WTC11 (cell line): Measurements from ENCODE around the gene FAH. TPM values are rescaled to one million over a fixed set of nuclear protein-coding genes. Genes with fewer than 3 reads are reported as not detected.

Experiments
- ATAC-seq: fragments of 200-7000 bp; cut with Tn5 transposase; 2 replicates; pipeline ENCODE4 v1.10.0; 2021; ENCODE audit warnings: mild to moderate bottlenecking, moderate library complexity
- CTCF ChIA-PET: fragments of 300-600 bp; sonication (Branson Sonifier 250); formaldehyde crosslinking; loops from one replicate; lab custom pipeline; 2021; ENCODE audit warnings: antibody characterized with exemption; lab: Charles Lee
- POLR2A ChIA-PET: fragments of 350-600 bp; sonication (Branson Sonifier 250); formaldehyde crosslinking; loops from one replicate; lab custom pipeline; 2021; ENCODE audit warnings: antibody characterized with exemption; lab: Charles Lee
- DNase-seq: peaks from one replicate; pipeline ENCODE4 v3.0.0; 2021; ENCODE audit warnings: low spot score
- H3K27ac Mint-ChIP-seq: 2 replicates; pipeline ENCODE4 v1.8.0; 2021; ENCODE audit warnings: mixed read lengths
- H3K27me3 Mint-ChIP-seq: 2 replicates; pipeline ENCODE4 v1.8.0; 2021; ENCODE audit warnings: low read depth, mild to moderate bottlenecking, moderate library complexity, mixed read lengths
- H3K36me3 Mint-ChIP-seq: 2 replicates; pipeline ENCODE4 v1.8.0; 2021; ENCODE audit warnings: mixed read lengths
- H3K4me1 Mint-ChIP-seq: 2 replicates; pipeline ENCODE4 v1.8.0; 2022; ENCODE audit warnings: mixed read lengths
- H3K4me3 Mint-ChIP-seq: 2 replicates; pipeline ENCODE4 v1.8.0; 2021; ENCODE audit warnings: mild to moderate bottlenecking, moderate library complexity, mixed read lengths
- H3K9me3 Mint-ChIP-seq: 2 replicates; pipeline ENCODE4 v1.8.0; 2021; ENCODE audit warnings: mixed read lengths
- ATF1 ChIP-seq: sonication (generic); formaldehyde crosslinking; IDR thresholded peaks from 2 replicates; pipeline ENCODE4 v1.8.1; 2023; ENCODE audit warnings: mild to moderate bottlenecking, moderate library complexity, missing genetic modification reagents
- IRF2 ChIP-seq: sonication (generic); formaldehyde crosslinking; IDR thresholded peaks from 2 replicates; pipeline ENCODE4 v1.8.0; 2022; ENCODE audit warnings: low read depth, missing genetic modification reagents, borderline replicate concordance
- MXD4 ChIP-seq: fragments of 250-450 bp; sonication (Bioruptor Pico); IDR thresholded peaks from 2 replicates; pipeline ENCODE4 v1.8.0; 2021; ENCODE audit warnings: mild to moderate bottlenecking, moderate library complexity, borderline replicate concordance
- MYBL2 ChIP-seq: sonication (generic); formaldehyde crosslinking; IDR thresholded peaks from 2 replicates; pipeline ENCODE4 v1.8.1; 2023; ENCODE audit warnings: mild to moderate bottlenecking, moderate library complexity, missing genetic modification reagents
- NR3C1 ChIP-seq: sonication (generic); formaldehyde crosslinking; conservative IDR thresholded peaks from 2 replicates; pipeline ENCODE4 v1.8.1; 2023; ENCODE audit warnings: low read depth, mild to moderate bottlenecking, missing genetic modification reagents
- SMAD3 ChIP-seq: sonication (generic); formaldehyde crosslinking; IDR thresholded peaks from 2 replicates; pipeline ENCODE4 v1.8.0; 2022; ENCODE audit warnings: missing genetic modification reagents, mild to moderate bottlenecking, borderline replicate concordance
- TEAD1 ChIP-seq: sonication (generic); formaldehyde crosslinking; IDR thresholded peaks from 2 replicates; pipeline ENCODE4 v1.8.0; 2022; ENCODE audit warnings: mild to moderate bottlenecking, missing genetic modification reagents
- TEAD4 ChIP-seq: sonication (generic); formaldehyde crosslinking; IDR thresholded peaks from 2 replicates; pipeline ENCODE4 v1.8.0; 2022; ENCODE audit warnings: mild to moderate bottlenecking, missing genetic modification reagents
- total RNA-seq: library from RNA; stranded (reverse); gene quantifications from 3 replicates; pipeline ENCODE4 v1.2.3, GENCODE V29; 2021
- TF ChIP-seq, protein P1 (sequence below): fragments of 250-450 bp; sonication (Bioruptor Pico); conservative IDR thresholded peaks from 2 replicates; pipeline ENCODE4 v1.9.0; 2021; ENCODE audit warnings: mild to moderate bottlenecking
- TF ChIP-seq, protein P2 (sequence below): fragments of 250-450 bp; sonication (Bioruptor Pico); IDR thresholded peaks from 2 replicates; pipeline ENCODE4 v1.8.0; 2021; ENCODE audit warnings: mild to moderate bottlenecking
- TF ChIP-seq, protein P3 (sequence below): fragments of 250-450 bp; sonication (Bioruptor Pico); IDR thresholded peaks from 2 replicates; pipeline ENCODE4 v1.9.0; 2021; ENCODE audit warnings: mild to moderate bottlenecking
- TF ChIP-seq, protein P4 (sequence below): sonication (generic); formaldehyde crosslinking; IDR thresholded peaks from 2 replicates; pipeline ENCODE4 v1.8.0; 2022; ENCODE audit warnings: missing genetic modification reagents
- TF ChIP-seq, protein P5 (sequence below): fragments of 250-450 bp; sonication (Bioruptor Pico); IDR thresholded peaks from 2 replicates; pipeline ENCODE4 v1.9.0; 2021; ENCODE audit warnings: moderate library complexity, mild to moderate bottlenecking, inconsistent platforms, borderline replicate concordance
- TF ChIP-seq, protein P6 (sequence below): sonication (generic); formaldehyde crosslinking; IDR thresholded peaks from 2 replicates; pipeline ENCODE4 v1.8.1; 2022; ENCODE audit warnings: low read depth, mild to moderate bottlenecking, moderate library complexity, missing genetic modification reagents, borderline replicate concordance
- TF ChIP-seq, protein P7 (sequence below): sonication (generic); formaldehyde crosslinking; IDR thresholded peaks from 2 replicates; pipeline ENCODE4 v1.8.1; 2023; ENCODE audit warnings: mild to moderate bottlenecking, missing genetic modification reagents, moderate library complexity

Gene FAH
- total RNA-seq, 1 experiment from 2014 or later = 22.8 TPM

DNA sequence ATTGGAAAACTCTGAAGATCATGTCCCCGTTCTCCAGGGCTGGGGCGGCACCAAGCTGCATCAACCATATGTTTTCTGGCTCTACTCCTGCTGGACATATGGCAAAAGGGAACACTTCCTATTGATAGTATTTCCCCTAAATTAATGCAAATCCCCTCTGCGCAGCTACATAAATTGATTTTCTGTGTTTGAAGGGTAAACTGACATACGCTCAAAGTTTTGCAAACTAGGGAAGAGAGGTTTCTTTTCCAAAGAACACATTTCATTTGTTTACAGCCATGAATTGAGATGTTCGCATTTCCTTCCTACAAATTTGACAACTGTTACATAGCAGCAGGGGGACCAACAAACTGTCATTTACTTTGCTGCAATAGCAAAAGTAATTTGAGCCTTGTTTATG lies 63.3 kb downstream of the FAH start (continued):
- TF ChIP-seq, protein P1, sequence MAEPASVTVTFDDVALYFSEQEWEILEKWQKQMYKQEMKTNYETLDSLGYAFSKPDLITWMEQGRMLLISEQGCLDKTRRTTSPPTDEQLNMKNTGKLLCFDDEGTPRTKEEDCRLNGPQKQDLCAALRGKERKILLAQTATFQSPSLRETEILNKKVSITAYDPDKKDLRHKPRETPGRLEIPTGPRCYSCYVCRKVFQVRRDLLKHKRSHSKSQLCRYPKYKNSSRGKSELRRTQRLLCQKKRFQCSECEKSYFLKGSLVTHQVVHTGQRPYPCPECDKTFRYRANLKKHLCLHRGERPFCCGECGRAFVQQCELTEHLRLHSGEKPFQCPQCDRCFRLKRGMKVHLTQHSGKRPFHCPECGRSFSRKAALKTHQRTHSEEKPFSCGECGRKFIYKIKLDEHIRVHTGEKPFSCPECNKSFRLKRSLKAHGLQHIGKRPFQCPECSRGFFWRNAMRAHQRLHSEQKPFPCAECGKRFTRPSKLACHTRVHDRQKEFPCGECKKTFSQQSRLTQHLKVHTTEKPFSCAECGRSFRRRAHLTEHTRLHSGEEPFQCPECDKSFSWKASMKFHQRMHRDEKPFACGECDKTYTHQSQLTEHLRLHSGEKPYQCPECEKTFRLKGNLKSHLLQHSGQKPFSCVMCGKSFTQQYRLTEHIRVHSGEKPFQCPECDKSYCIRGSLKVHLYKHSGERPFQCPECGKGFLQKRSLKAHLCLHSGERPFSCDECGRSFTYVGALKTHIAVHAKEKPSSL = no peak
- TF ChIP-seq, protein P2, sequence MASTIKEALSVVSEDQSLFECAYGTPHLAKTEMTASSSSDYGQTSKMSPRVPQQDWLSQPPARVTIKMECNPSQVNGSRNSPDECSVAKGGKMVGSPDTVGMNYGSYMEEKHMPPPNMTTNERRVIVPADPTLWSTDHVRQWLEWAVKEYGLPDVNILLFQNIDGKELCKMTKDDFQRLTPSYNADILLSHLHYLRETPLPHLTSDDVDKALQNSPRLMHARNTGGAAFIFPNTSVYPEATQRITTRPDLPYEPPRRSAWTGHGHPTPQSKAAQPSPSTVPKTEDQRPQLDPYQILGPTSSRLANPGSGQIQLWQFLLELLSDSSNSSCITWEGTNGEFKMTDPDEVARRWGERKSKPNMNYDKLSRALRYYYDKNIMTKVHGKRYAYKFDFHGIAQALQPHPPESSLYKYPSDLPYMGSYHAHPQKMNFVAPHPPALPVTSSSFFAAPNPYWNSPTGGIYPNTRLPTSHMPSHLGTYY (CRISPR knock-in tag) = no peak

DNA sequence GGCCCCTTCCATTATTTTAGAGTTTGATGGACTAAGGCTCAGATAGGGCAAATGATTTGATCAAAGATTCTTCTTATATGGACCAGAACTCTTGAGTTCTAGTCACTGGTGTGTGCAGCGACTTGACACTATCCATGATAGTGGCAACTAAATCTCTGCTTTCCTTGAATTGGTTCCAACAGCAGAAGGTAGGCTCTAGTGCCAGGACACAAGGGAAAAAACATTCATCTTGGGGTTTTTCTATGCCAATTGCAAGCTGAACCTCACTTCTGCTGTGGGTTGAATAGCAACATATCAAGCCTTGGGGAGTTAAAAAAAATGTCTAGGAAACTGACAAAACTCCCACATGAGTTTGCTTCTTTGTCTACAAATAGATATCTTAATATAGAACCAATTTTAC lies 64.1 kb downstream of the FAH start:
- Mint-ChIP-seq H3K36me3 (no peaks in the 10 kb centered on the region; the same call in 1 of the 2 replicates), H3K4me3 (no peak overlapping the region), H3K27ac (no peak overlapping the region), H3K4me1 (no peaks in the 10 kb centered on the region)
- no peak for ATAC-seq
- no peak for TF ChIP-seq SMAD3 (CRISPR knock-in tag)
- TF ChIP-seq ATF1 (CRISPR knock-in tag) = no peak
- TF ChIP-seq IRF2 (CRISPR knock-in tag) = no peak
- TF ChIP-seq, protein P3, sequence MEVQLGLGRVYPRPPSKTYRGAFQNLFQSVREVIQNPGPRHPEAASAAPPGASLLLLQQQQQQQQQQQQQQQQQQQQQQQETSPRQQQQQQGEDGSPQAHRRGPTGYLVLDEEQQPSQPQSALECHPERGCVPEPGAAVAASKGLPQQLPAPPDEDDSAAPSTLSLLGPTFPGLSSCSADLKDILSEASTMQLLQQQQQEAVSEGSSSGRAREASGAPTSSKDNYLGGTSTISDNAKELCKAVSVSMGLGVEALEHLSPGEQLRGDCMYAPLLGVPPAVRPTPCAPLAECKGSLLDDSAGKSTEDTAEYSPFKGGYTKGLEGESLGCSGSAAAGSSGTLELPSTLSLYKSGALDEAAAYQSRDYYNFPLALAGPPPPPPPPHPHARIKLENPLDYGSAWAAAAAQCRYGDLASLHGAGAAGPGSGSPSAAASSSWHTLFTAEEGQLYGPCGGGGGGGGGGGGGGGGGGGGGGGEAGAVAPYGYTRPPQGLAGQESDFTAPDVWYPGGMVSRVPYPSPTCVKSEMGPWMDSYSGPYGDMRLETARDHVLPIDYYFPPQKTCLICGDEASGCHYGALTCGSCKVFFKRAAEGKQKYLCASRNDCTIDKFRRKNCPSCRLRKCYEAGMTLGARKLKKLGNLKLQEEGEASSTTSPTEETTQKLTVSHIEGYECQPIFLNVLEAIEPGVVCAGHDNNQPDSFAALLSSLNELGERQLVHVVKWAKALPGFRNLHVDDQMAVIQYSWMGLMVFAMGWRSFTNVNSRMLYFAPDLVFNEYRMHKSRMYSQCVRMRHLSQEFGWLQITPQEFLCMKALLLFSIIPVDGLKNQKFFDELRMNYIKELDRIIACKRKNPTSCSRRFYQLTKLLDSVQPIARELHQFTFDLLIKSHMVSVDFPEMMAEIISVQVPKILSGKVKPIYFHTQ (CRISPR knock-in tag) = no peak
- TF ChIP-seq TEAD4 (CRISPR knock-in tag) = no peak
- no peak for TF ChIP-seq MXD4
- TF ChIP-seq, protein P2 (CRISPR knock-in tag) = no peak
- TF ChIP-seq, protein P4, sequence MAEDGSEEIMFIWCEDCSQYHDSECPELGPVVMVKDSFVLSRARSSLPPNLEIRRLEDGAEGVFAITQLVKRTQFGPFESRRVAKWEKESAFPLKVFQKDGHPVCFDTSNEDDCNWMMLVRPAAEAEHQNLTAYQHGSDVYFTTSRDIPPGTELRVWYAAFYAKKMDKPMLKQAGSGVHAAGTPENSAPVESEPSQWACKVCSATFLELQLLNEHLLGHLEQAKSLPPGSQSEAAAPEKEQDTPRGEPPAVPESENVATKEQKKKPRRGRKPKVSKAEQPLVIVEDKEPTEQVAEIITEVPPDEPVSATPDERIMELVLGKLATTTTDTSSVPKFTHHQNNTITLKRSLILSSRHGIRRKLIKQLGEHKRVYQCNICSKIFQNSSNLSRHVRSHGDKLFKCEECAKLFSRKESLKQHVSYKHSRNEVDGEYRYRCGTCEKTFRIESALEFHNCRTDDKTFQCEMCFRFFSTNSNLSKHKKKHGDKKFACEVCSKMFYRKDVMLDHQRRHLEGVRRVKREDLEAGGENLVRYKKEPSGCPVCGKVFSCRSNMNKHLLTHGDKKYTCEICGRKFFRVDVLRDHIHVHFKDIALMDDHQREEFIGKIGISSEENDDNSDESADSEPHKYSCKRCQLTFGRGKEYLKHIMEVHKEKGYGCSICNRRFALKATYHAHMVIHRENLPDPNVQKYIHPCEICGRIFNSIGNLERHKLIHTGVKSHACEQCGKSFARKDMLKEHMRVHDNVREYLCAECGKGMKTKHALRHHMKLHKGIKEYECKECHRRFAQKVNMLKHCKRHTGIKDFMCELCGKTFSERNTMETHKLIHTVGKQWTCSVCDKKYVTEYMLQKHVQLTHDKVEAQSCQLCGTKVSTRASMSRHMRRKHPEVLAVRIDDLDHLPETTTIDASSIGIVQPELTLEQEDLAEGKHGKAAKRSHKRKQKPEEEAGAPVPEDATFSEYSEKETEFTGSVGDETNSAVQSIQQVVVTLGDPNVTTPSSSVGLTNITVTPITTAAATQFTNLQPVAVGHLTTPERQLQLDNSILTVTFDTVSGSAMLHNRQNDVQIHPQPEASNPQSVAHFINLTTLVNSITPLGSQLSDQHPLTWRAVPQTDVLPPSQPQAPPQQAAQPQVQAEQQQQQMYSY (CRISPR knock-in tag) = no peak
- no peak for TF ChIP-seq MYBL2 (CRISPR knock-in tag)
- no peak for TF ChIP-seq TEAD1 (CRISPR knock-in tag)
- TF ChIP-seq, protein P5, sequence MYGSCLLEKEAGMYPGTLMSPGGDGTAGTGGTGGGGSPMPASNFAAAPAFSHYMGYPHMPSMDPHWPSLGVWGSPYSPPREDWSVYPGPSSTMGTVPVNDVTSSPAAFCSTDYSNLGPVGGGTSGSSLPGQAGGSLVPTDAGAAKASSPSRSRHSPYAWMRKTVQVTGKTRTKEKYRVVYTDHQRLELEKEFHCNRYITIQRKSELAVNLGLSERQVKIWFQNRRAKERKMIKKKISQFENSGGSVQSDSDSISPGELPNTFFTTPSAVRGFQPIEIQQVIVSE (CRISPR knock-in tag) = no peak
- TF ChIP-seq, protein P6, sequence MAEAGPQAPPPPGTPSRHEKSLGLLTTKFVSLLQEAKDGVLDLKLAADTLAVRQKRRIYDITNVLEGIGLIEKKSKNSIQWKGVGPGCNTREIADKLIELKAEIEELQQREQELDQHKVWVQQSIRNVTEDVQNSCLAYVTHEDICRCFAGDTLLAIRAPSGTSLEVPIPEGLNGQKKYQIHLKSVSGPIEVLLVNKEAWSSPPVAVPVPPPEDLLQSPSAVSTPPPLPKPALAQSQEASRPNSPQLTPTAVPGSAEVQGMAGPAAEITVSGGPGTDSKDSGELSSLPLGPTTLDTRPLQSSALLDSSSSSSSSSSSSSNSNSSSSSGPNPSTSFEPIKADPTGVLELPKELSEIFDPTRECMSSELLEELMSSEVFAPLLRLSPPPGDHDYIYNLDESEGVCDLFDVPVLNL = no peak
- TF ChIP-seq, protein P7, sequence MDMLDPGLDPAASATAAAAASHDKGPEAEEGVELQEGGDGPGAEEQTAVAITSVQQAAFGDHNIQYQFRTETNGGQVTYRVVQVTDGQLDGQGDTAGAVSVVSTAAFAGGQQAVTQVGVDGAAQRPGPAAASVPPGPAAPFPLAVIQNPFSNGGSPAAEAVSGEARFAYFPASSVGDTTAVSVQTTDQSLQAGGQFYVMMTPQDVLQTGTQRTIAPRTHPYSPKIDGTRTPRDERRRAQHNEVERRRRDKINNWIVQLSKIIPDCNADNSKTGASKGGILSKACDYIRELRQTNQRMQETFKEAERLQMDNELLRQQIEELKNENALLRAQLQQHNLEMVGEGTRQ = no peak
- TF ChIP-seq NR3C1 (CRISPR knock-in tag) = no peak
- TF ChIP-seq, all 79 proteins: peak for 0
- ChIA-PET POLR2A (no interaction called here), CTCF (no interaction called here)
- H3K9me3 Mint-ChIP-seq = peaks cover 15% of the 10 kb centered on the region
- DNase-seq = no peak
- no peaks in the 10 kb centered on the region for H3K27me3 Mint-ChIP-seq
